Nephron progenitor cell (in vitro differentiated cells): ENCODE data around the gene BMP8B.

Experiments used
- DNase-seq: peaks from one replicate; pipeline ENCODE4 v3.0.0; 2021
- H3K27ac Mint-ChIP-seq: 2 replicates; pipeline ENCODE4 v1.8.0; 2021; ENCODE audit warnings: mild to moderate bottlenecking, moderate library complexity, mixed read lengths
- H3K27me3 Mint-ChIP-seq: 2 replicates; pipeline ENCODE4 v1.8.0; 2021; ENCODE audit warnings: mild to moderate bottlenecking, low read depth, mixed read lengths; ENCODE audit not compliant: poor library complexity
- H3K36me3 Mint-ChIP-seq: 2 replicates; pipeline ENCODE4 v1.8.0; 2021; ENCODE audit warnings: low read depth, mixed read lengths
- H3K4me1 Mint-ChIP-seq: 2 replicates; pipeline ENCODE4 v1.8.0; 2021; ENCODE audit warnings: mixed read lengths
- H3K4me3 Mint-ChIP-seq: 2 replicates; pipeline ENCODE4 v1.8.0; 2021; ENCODE audit warnings: mild to moderate bottlenecking, moderate library complexity, mixed read lengths
- H3K9me3 Mint-ChIP-seq: 2 replicates; pipeline ENCODE4 v1.8.0; 2021; ENCODE audit warnings: mild to moderate bottlenecking, moderate library complexity, mixed read lengths
- CTCF ChIP-seq: fragments of 200-600 bp; sonication (generic); IDR thresholded peaks from 2 replicates; pipeline ENCODE4 v1.5.0; 2021; ENCODE audit warnings: antibody characterized with exemption

Gene BMP8B

GRCh38 chr1:39816415-39817090, 27.9 kb upstream of the BMP8B start:
- Mint-ChIP-seq H3K4me1 (peaks cover 7% of the 10 kb centered on the region), H3K36me3 (no peaks in the 10 kb centered on the region), H3K4me3 (no peak overlapping the region), H3K27me3 (peaks cover 14% of the 10 kb centered on the region), H3K9me3 (no peaks in the 10 kb centered on the region), H3K27ac (no peak overlapping the region)
- peak; percentile 73 for TF ChIP-seq CTCF
- peak; percentile 72 for DNase-seq

- Mint-ChIP-seq H3K4me1 (peaks cover 7% of the 10 kb centered on the region), H3K9me3 (peaks cover 4% of the 10 kb centered on the region), H3K4me3 (no peak overlapping the region), H3K36me3 (no peaks in the 10 kb centered on the region), H3K27me3 (peaks cover 10% of the 10 kb centered on the region), H3K27ac (no peak overlapping the region)
- no peak for DNase-seq
- TF ChIP-seq CTCF, result no peak
These were observed 24.2 kb upstream of the BMP8B start for GRCh38 chr1:39812913-39813312.

GRCh38 chr1:39808784-39809517, 20.3 kb upstream of the BMP8B start:
- H3K4me3 Mint-ChIP-seq, result no peak overlapping the region
- peaks cover 28% of the 10 kb centered on the region for H3K9me3 Mint-ChIP-seq
- DNase-seq, result no peak
- H3K27me3 Mint-ChIP-seq, result peaks cover 12% of the 10 kb centered on the region
- H3K27ac Mint-ChIP-seq, result no peak overlapping the region
- no peaks in the 10 kb centered on the region for H3K36me3 Mint-ChIP-seq
- TF ChIP-seq CTCF, result no peak
- no peaks in the 10 kb centered on the region for H3K4me1 Mint-ChIP-seq

- Mint-ChIP-seq H3K27ac (no peak overlapping the region), H3K9me3 (peaks cover 28% of the 10 kb centered on the region), H3K4me1 (peaks cover under 1% of the 10 kb centered on the region), H3K4me3 (no peak overlapping the region), H3K36me3 (no peaks in the 10 kb centered on the region), H3K27me3 (peaks cover 11% of the 10 kb centered on the region)
- TF ChIP-seq CTCF, result no peak
- DNase-seq, result no peak
These were observed 16.7 kb upstream of the BMP8B start for GRCh38 chr1:39805385-39805784.

- H3K27ac Mint-ChIP-seq, result no peak overlapping the region
- peaks cover 24% of the 10 kb centered on the region for H3K9me3 Mint-ChIP-seq
- no peak for TF ChIP-seq CTCF
- H3K27me3 Mint-ChIP-seq, result peaks cover 21% of the 10 kb centered on the region
- no peaks in the 10 kb centered on the region for H3K36me3 Mint-ChIP-seq
- peaks cover 10% of the 10 kb centered on the region for H3K4me1 Mint-ChIP-seq
- no peak for DNase-seq
- H3K4me3 Mint-ChIP-seq, result no peak overlapping the region
These were observed 14.0 kb upstream of the BMP8B start for GRCh38 chr1:39802496-39803260.
